ENCODE data around the gene CEP44. TPM values are rescaled to one million over a fixed set of nuclear protein-coding genes. Genes with fewer than 3 reads are reported as not detected.
A peak's percentile ranks its signal among the peaks of the same experiment; 100 is the strongest.
"Not testable (repeated sequence)": the region's sequence is repeated elsewhere in the genome, so short reads cannot be mapped to it uniquely, and the experiment has no call there.

The CEP44 gene
- total RNA-seq, 2 experiments from 2014 or later, result 19.1 to 21.2 TPM

GRCh38 chr4:174281182-174281737 lies 2.5 kb upstream of the CEP44 start:
- ATAC-seq (no peak), DNase-seq (no peak)
- no peaks in the 10 kb centered on the region for H3K27me3 Mint-ChIP-seq (ENCODE audit: low read depth)
- H3K4me3 Mint-ChIP-seq, result no peak overlapping the region
- ChIA-PET POLR2A (interaction anchor here (0.6 kb wide), 1 partner anchor 966 kb away, joined by 3 read pairs; no protein-coding TSS in a partner anchor), CTCF (no interaction called here)
- H3K9me3 Mint-ChIP-seq (ENCODE audit: insufficient read depth), result no peaks in the 10 kb centered on the region
- peaks cover 21% of the 10 kb centered on the region for H3K36me3 Mint-ChIP-seq (ENCODE audit: low read depth)
- H3K4me1 Mint-ChIP-seq (ENCODE audit: low read depth), result peaks cover 56% of the 10 kb centered on the region
- no peak overlapping the region for H3K27ac Mint-ChIP-seq

GRCh38 chr4:174281901-174282300 lies 1.8 kb upstream of the CEP44 start:
- Mint-ChIP-seq H3K4me3 (peak overlapping the region; percentile 99), H3K36me3 (ENCODE audit: low read depth) (peaks cover 27% of the 10 kb centered on the region), H3K27me3 (ENCODE audit: low read depth) (no peaks in the 10 kb centered on the region), H3K27ac (peak overlapping the region; percentile 100), H3K9me3 (ENCODE audit: insufficient read depth) (no peaks in the 10 kb centered on the region), H3K4me1 (ENCODE audit: low read depth) (peaks cover 61% of the 10 kb centered on the region)
- no peak for ATAC-seq
- no peak for DNase-seq
- POLR2A ChIA-PET, result no interaction called here
- CTCF ChIA-PET, result no interaction called here

- peak overlapping the region; percentile 100 for H3K27ac Mint-ChIP-seq
- H3K27me3 Mint-ChIP-seq (ENCODE audit: low read depth), result no peaks in the 10 kb centered on the region
- ATAC-seq (peak; percentile 98), DNase-seq (peak; percentile 90)
- peaks cover 63% of the 10 kb centered on the region for H3K4me1 Mint-ChIP-seq (ENCODE audit: low read depth)
- peaks cover 33% of the 10 kb centered on the region for H3K36me3 Mint-ChIP-seq (ENCODE audit: low read depth)
- POLR2A ChIA-PET, result interaction anchor here (0.7 to 1.6 kb wide), 8 partner anchors 16 to 239 kb away, joined by 3 to 5 read pairs (median 3); no protein-coding TSS in a partner anchor
- H3K4me3 Mint-ChIP-seq, result peak overlapping the region; percentile 99
- no peaks in the 10 kb centered on the region for H3K9me3 Mint-ChIP-seq (ENCODE audit: insufficient read depth)
- CTCF ChIA-PET, result no interaction called here
These were observed 740 bp upstream of the CEP44 start for GRCh38 chr4:174282836-174283506.

- Mint-ChIP-seq H3K27ac (peak overlapping the region; percentile 100), H3K4me3 (peak overlapping the region; percentile 99), H3K36me3 (ENCODE audit: low read depth) (peaks cover 35% of the 10 kb centered on the region), H3K27me3 (ENCODE audit: low read depth) (no peaks in the 10 kb centered on the region), H3K4me1 (ENCODE audit: low read depth) (peaks cover 54% of the 10 kb centered on the region), H3K9me3 (ENCODE audit: insufficient read depth) (no peaks in the 10 kb centered on the region)
- no peak for DNase-seq
- POLR2A ChIA-PET, result interaction anchor here (0.8 to 1.6 kb wide), 7 partner anchors 13 to 238 kb away, joined by 3 to 5 read pairs (median 3); partner anchors contain the start of gene HPGD
- CTCF ChIA-PET, result interaction anchor here (1.4 to 3.0 kb wide), 2 partner anchors 34 to 36 kb away, joined by 3 to 9 read pairs; no protein-coding TSS in a partner anchor
- ATAC-seq, result no peak
These were observed 776 bp downstream of the CEP44 start for GRCh38 chr4:174284487-174284886.

GRCh38 chr4:174286870-174287269 lies 3.2 kb downstream of the CEP44 start:
- Mint-ChIP-seq H3K27me3 (ENCODE audit: low read depth) (no peaks in the 10 kb centered on the region), H3K4me1 (ENCODE audit: low read depth) (peaks cover 36% of the 10 kb centered on the region), H3K9me3 (ENCODE audit: insufficient read depth) (peaks cover 3% of the 10 kb centered on the region), H3K4me3 (no peak overlapping the region), H3K36me3 (ENCODE audit: low read depth) (peaks cover 33% of the 10 kb centered on the region), H3K27ac (no peak overlapping the region)
- no peak for DNase-seq
- ChIA-PET CTCF (no interaction called here), POLR2A (no interaction called here)
- no peak for ATAC-seq

GRCh38 chr4:174292473-174292872 lies 8.8 kb downstream of the CEP44 start:
- CTCF ChIA-PET, result no interaction called here
- Mint-ChIP-seq H3K4me3 (no peak overlapping the region), H3K27ac (no peak overlapping the region), H3K27me3 (ENCODE audit: low read depth) (no peaks in the 10 kb centered on the region), H3K9me3 (ENCODE audit: insufficient read depth) (peaks cover 14% of the 10 kb centered on the region), H3K4me1 (ENCODE audit: low read depth) (peaks cover 6% of the 10 kb centered on the region), H3K36me3 (ENCODE audit: low read depth) (peaks cover 45% of the 10 kb centered on the region)
- ATAC-seq (no peak), DNase-seq (no peak)
- POLR2A ChIA-PET, result no interaction called here

- H3K4me1 Mint-ChIP-seq (ENCODE audit: low read depth); H3K27me3 Mint-ChIP-seq (ENCODE audit: low read depth); H3K4me3 Mint-ChIP-seq; ATAC-seq; POLR2A ChIA-PET; CTCF ChIA-PET; DNase-seq; H3K27ac Mint-ChIP-seq: not testable (repeated sequence)
- Mint-ChIP-seq H3K36me3 (ENCODE audit: low read depth) (peaks cover 44% of the 10 kb centered on the region), H3K9me3 (ENCODE audit: insufficient read depth) (peaks cover 14% of the 10 kb centered on the region)
These were observed 10.9 kb downstream of the CEP44 start for GRCh38 chr4:174294641-174295040.

- ATAC-seq; H3K4me3 Mint-ChIP-seq; CTCF ChIA-PET; H3K4me1 Mint-ChIP-seq (ENCODE audit: low read depth); H3K27me3 Mint-ChIP-seq (ENCODE audit: low read depth); H3K27ac Mint-ChIP-seq; DNase-seq; POLR2A ChIA-PET: not testable (repeated sequence)
- peaks cover 48% of the 10 kb centered on the region for H3K36me3 Mint-ChIP-seq (ENCODE audit: low read depth)
- H3K9me3 Mint-ChIP-seq (ENCODE audit: insufficient read depth), result peaks cover 12% of the 10 kb centered on the region
These were observed 11.4 kb downstream of the CEP44 start for GRCh38 chr4:174295142-174295541.

GRCh38 chr4:174303687-174304086 lies 20.0 kb downstream of the CEP44 start:
- ChIA-PET POLR2A (no interaction called here), CTCF (no interaction called here)
- DNase-seq (no peak), ATAC-seq (no peak)
- no peak overlapping the region for H3K4me3 Mint-ChIP-seq
- no peaks in the 10 kb centered on the region for H3K9me3 Mint-ChIP-seq (ENCODE audit: insufficient read depth)
- no peak overlapping the region for H3K27ac Mint-ChIP-seq
- no peaks in the 10 kb centered on the region for H3K27me3 Mint-ChIP-seq (ENCODE audit: low read depth)
- peaks cover 8% of the 10 kb centered on the region for H3K4me1 Mint-ChIP-seq (ENCODE audit: low read depth)
- H3K36me3 Mint-ChIP-seq (ENCODE audit: low read depth), result peaks cover 32% of the 10 kb centered on the region

- CTCF ChIA-PET, result no interaction called here
- no peaks in the 10 kb centered on the region for H3K9me3 Mint-ChIP-seq (ENCODE audit: insufficient read depth)
- no peak for DNase-seq
- H3K36me3 Mint-ChIP-seq (ENCODE audit: low read depth), result peaks cover 26% of the 10 kb centered on the region
- POLR2A ChIA-PET, result no interaction called here
- H3K4me1 Mint-ChIP-seq (ENCODE audit: low read depth), result peaks cover 8% of the 10 kb centered on the region
- H3K27ac Mint-ChIP-seq, result no peak overlapping the region
- no peak for ATAC-seq
- no peak overlapping the region for H3K4me3 Mint-ChIP-seq
- no peaks in the 10 kb centered on the region for H3K27me3 Mint-ChIP-seq (ENCODE audit: low read depth)
These were observed 21.0 kb downstream of the CEP44 start for GRCh38 chr4:174304664-174305063.

GRCh38 chr4:174305961-174306360 lies 22.2 kb downstream of the CEP44 start:
- no peak for DNase-seq
- POLR2A ChIA-PET, result interaction anchor here (0.6 to 1.5 kb wide), 2 partner anchors 22 to 150 kb away, joined by 3 read pairs; partner anchors contain the start of genes CEP44 and FBXO8
- Mint-ChIP-seq H3K4me1 (ENCODE audit: low read depth) (peaks cover 2% of the 10 kb centered on the region), H3K4me3 (no peak overlapping the region), H3K27ac (no peak overlapping the region), H3K36me3 (ENCODE audit: low read depth) (peaks cover 21% of the 10 kb centered on the region), H3K9me3 (ENCODE audit: insufficient read depth) (no peaks in the 10 kb centered on the region), H3K27me3 (ENCODE audit: low read depth) (no peaks in the 10 kb centered on the region)
- CTCF ChIA-PET, result interaction anchor here (1.2 kb wide), 1 partner anchor 13 kb away, joined by 3 read pairs; no protein-coding TSS in a partner anchor
- ATAC-seq, result no peak

GRCh38 chr4:174307694-174308093 lies 24.0 kb downstream of the CEP44 start:
- Mint-ChIP-seq H3K4me3 (no peak overlapping the region), H3K4me1 (ENCODE audit: low read depth) (peaks cover 3% of the 10 kb centered on the region), H3K27ac (no peak overlapping the region), H3K36me3 (ENCODE audit: low read depth) (peaks cover 23% of the 10 kb centered on the region), H3K9me3 (ENCODE audit: insufficient read depth) (no peaks in the 10 kb centered on the region), H3K27me3 (ENCODE audit: low read depth) (no peaks in the 10 kb centered on the region)
- CTCF ChIA-PET, result no interaction called here
- POLR2A ChIA-PET, result no interaction called here
- DNase-seq (no peak), ATAC-seq (no peak)

Data from activated CD8-positive, alpha-beta T cell treated with anti-CD3 and anti-CD28 coated beads, Interleukin-2, amount 10 ng/mL, durations not matched to agents 7 days and 5 days (primary cell).